K562 (cell line): Measurements from ENCODE around the gene ZNF586. TPM values are rescaled to one million over a fixed set of nuclear protein-coding genes. Genes with fewer than 3 reads are reported as not detected.
A peak's percentile ranks its signal among the peaks of the same experiment; 100 is the strongest.

Experiments
- CGGBP1 ChIP-seq: fragments of 250-450 bp; sonication (Bioruptor Pico); IDR thresholded peaks from 2 replicates; pipeline ENCODE4 v1.9.0; 2021; ENCODE audit warnings: mild to moderate bottlenecking
- DNMT1 ChIP-seq: fragments of 450-650 bp; IDR thresholded peaks from 2 replicates; pipeline ENCODE4 v1.6.1; 2016; ENCODE audit warnings: antibody characterized with exemption, mild to moderate bottlenecking
- FOS ChIP-seq: IDR thresholded peaks from 3 replicates; pipeline ENCODE4 v1.6.1; 2011; ENCODE audit not compliant: insufficient read length; ENCODE audit errors: extremely low read depth
- HBP1 ChIP-seq: fragments of 450-650 bp; formaldehyde crosslinking; IDR thresholded peaks from 2 replicates; pipeline ENCODE4 v1.4.0; 2022; ENCODE audit warnings: missing genetic modification characterization
- PHB ChIP-seq: fragments of 250-450 bp; sonication (Bioruptor Pico); IDR thresholded peaks from 2 replicates; pipeline ENCODE4 v1.5.0; 2021
- RBBP5 ChIP-seq: fragments of 200-600 bp; sonication (generic); IDR thresholded peaks from 2 replicates; pipeline ENCODE4 v1.6.1; 2012; ENCODE audit warnings: borderline replicate concordance, mild to moderate bottlenecking, low read length, control low read depth, inconsistent platforms; ENCODE audit not compliant: insufficient read depth, poor library complexity, severe bottlenecking
- RCOR1 ChIP-seq, 2 experiments: IDR thresholded peaks; 2 replicates each; pipeline ENCODE4 v1.6.1; 2012; ENCODE audit warnings: low read depth in 2 of 2, low read length in 2 of 2, borderline replicate concordance in 1 of 2, improper control_type of control experiment in 1 of 2
- SMAD1 ChIP-seq: fragments of 150-350 bp; IDR thresholded peaks from 2 replicates; pipeline ENCODE4 v1.6.1; 2014; ENCODE audit warnings: low read length, low read depth; ENCODE audit not compliant: partially characterized antibody
- TAF1 ChIP-seq: IDR thresholded peaks from 2 replicates; pipeline ENCODE4 v1.6.1; 2011; ENCODE audit warnings: mild to moderate bottlenecking, low read length, moderate library complexity; ENCODE audit not compliant: insufficient read depth, control insufficient read depth, severe bottlenecking; ENCODE audit errors: extremely low read depth
- TBL1XR1 ChIP-seq, 2 experiments: IDR thresholded peaks; 2 replicates each; pipeline ENCODE4 v1.6.1; 2012; ENCODE audit warnings: improper control_type of control experiment in 2 of 2, low read length in 2 of 2, mild to moderate bottlenecking in 1 of 2
- TFE3 ChIP-seq: fragments of 450-650 bp; formaldehyde crosslinking; IDR thresholded peaks from 2 replicates; pipeline ENCODE4 v1.4.0; 2020; ENCODE audit warnings: mild to moderate bottlenecking, mixed read lengths
- TOE1 ChIP-seq, 2 experiments: fragments of 450-650 bp in 1 of 2; sonication (generic) in 1 of 2; formaldehyde crosslinking in 1 of 2; IDR thresholded peaks; 2 replicates each; pipeline versions ENCODE4 v1.7.1 to v1.8.0; 2016 to 2022; ENCODE audit warnings: borderline replicate concordance in 2 of 2, mild to moderate bottlenecking in 2 of 2, antibody characterized with exemption in 1 of 2, inconsistent platforms in 1 of 2, low read depth in 1 of 2, missing genetic modification reagents in 1 of 2, moderate library complexity in 1 of 2
- ZBTB5 ChIP-seq: fragments of 450-650 bp; IDR thresholded peaks from 2 replicates; pipeline ENCODE4 v1.6.1; 2017; ENCODE audit warnings: antibody characterized with exemption
- ZKSCAN3 ChIP-seq: fragments of 250-450 bp; sonication (Bioruptor Pico); IDR thresholded peaks from 2 replicates; pipeline ENCODE4 v1.4.0; 2020
- ZNF140 ChIP-seq: fragments of 250-450 bp; sonication (Bioruptor Pico); IDR thresholded peaks from 2 replicates; pipeline ENCODE4 v1.8.0; 2021; ENCODE audit warnings: moderate library complexity, mild to moderate bottlenecking, inconsistent platforms
- ZNF384 ChIP-seq: IDR thresholded peaks from 2 replicates; pipeline ENCODE4 v1.6.1; 2012; ENCODE audit warnings: low read depth, low read length, improper control_type of control experiment
- ZNF518B ChIP-seq: fragments of 250-450 bp; sonication (Bioruptor Pico); IDR thresholded peaks from 2 replicates; pipeline ENCODE4 v1.5.0; 2021; ENCODE audit warnings: mild to moderate bottlenecking, moderate library complexity
- polyA plus RNA-seq, 8 experiments: library from polyadenylated mRNA; depleted of rRNA in 4 of 8; stranded (reverse) in 5 of 8; unstranded in 3 of 8; fragments of >200 nt; fragmentation: Nextera tagmentation in 2 of 8; fragmentation: Illumina TruSeq in 1 of 8; extraction: Ambion mirVana in 2 of 8; extraction: Trizol in 1 of 8; gene quantifications; 2 replicates each; pipeline versions ENCODE4 v1.2.1 to v1.2.3, GENCODE V29; 2011 to 2014; ENCODE audit warnings: inconsistent platforms in 1 of 8, missing spikeins in 1 of 8
- total RNA-seq, 7 experiments: library from RNA; depleted of rRNA in 6 of 7; stranded (reverse); fragments of >200 nt in 6 of 7; fragmentation: Illumina TruSeq in 2 of 7; extraction: Trizol in 2 of 7; gene quantifications; 2 replicates each; pipeline versions ENCODE4 v1.2.1 to v1.2.3, GENCODE V29; 2011 to 2021; ENCODE audit warnings: low replicate concordance in 1 of 7

Gene ZNF586
- total and polyA plus RNA-seq, 9 of the 15 experiments (the other 6 are each of a cell fraction or from before 2014, with no cell fraction given), result 2.5 to 12.6 (median 8.4) TPM

GRCh38 chr19:57769345-57770131, at the start of gene ZNF586 (continued):
- peak; percentile 72 for TF ChIP-seq TAF1
- no peak for TF ChIP-seq RBBP5
- TF ChIP-seq ZKSCAN3, result no peak
- no peak for TF ChIP-seq TOE1 (IDR thresholded peaks at IDR 0.05; ENCODE audit: borderline replicate concordance)
- no peak for TF ChIP-seq TOE1 (CRISPR knock-in tag; IDR thresholded peaks at IDR 0.05; ENCODE audit: borderline replicate concordance, low read depth)
- TF ChIP-seq SMAD1, result no peak
- no peak for TF ChIP-seq PHB (CRISPR knock-in tag)
- TF ChIP-seq DNMT1, result no peak
- peak; percentile 64 for TF ChIP-seq FOS
- TF ChIP-seq ZNF518B (CRISPR knock-in tag), result no peak
- TF ChIP-seq RCOR1 (IDR thresholded peaks at IDR 0.05; ENCODE audit: borderline replicate concordance in 1 of 2, low read depth in 2 of 2, low read length in 2 of 2), result no peak
- no peak for TF ChIP-seq ZNF140 (CRISPR knock-in tag)
- no peak for TF ChIP-seq ZBTB5
- no peak for TF ChIP-seq HBP1
- TF ChIP-seq TFE3 (CRISPR knock-in tag), result no peak
- no peak for TF ChIP-seq TBL1XR1 (IDR thresholded peaks at IDR 0.05; ENCODE audit: low read length in 2 of 2)
- TF ChIP-seq ZNF384, result 0 out of 2 replicates have a peak, but pooled peaks have one; percentile 3
- TF ChIP-seq CGGBP1 (CRISPR knock-in tag), result no peak
